HG02588 (cell line): ENCODE data around the gene NUDC.
"Not testable (repeated sequence)": the region's sequence is repeated elsewhere in the genome, so short reads cannot be mapped to it uniquely, and the experiment has no call there.

Source experiments
- ATAC-seq: cut with Tn5 transposase; IDR thresholded peaks from one replicate; pipeline ENCODE4 v1.9.1; 2021; ENCODE audit warnings: mild to moderate bottlenecking, moderate library complexity; ENCODE audit not compliant: unreplicated experiment

Gene NUDC

GRCh38 chr1:26910343-26911160, 11.0 kb upstream of the NUDC start:
- ATAC-seq: no peak

DNA sequence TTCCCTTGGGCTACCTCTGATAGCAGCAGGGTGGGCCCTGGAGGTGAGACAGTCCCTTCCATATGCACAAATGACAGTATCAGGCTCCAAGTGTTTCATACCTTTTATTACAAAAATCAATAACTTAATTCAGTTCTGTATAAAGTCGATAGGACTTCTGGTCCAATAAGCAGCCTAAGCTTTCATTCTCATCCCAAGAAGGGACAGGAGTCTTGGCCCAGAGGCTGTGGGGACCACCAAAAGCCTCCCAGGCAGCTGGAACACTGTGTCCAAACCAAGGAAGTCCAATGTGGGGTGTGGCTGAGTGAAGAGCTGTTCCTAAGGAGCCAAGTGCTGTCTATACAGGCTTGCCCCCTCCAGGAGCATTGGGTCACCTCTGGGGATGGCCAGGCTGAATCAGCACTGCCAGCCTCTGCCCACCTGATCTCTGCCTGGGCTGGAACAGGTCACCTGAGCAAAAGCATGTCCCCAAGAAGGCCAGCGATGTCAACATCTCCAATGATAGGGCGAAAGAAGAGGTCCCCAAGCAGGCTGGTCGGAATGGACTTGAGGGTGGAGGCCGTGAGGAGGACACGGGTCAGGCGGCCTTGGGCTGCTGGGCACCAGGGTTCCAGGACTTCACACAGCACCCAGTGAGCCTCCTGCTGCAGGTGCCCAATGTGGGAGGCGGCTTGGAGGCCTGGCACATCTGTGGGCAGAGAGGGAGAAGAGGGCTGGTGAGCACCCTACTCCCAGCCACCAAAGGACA, 10.0 kb upstream of the NUDC start:
- no peak for ATAC-seq

GRCh38 chr1:26912147-26912490, 9.4 kb upstream of the NUDC start:
- no peak for ATAC-seq

DNA sequence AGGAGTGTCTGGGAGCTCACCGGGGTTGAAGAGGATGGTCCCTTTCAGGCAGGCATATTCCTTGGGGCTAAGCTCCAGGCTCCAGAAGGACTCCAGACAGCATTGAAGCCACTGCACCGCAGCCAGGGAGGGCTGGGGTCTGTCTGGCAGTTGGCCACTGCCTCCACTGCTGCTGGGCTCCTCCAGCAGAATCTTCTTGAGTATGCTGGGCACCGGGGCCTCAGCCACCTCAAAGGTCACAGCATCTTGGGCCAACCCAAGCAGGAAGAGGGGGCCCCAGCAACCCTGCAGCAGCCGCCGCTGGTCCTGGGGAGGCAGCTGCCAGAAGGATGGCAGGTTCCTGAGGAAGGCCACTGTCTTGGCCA, 8.2 kb upstream of the NUDC start:
- no peak for ATAC-seq

DNA sequence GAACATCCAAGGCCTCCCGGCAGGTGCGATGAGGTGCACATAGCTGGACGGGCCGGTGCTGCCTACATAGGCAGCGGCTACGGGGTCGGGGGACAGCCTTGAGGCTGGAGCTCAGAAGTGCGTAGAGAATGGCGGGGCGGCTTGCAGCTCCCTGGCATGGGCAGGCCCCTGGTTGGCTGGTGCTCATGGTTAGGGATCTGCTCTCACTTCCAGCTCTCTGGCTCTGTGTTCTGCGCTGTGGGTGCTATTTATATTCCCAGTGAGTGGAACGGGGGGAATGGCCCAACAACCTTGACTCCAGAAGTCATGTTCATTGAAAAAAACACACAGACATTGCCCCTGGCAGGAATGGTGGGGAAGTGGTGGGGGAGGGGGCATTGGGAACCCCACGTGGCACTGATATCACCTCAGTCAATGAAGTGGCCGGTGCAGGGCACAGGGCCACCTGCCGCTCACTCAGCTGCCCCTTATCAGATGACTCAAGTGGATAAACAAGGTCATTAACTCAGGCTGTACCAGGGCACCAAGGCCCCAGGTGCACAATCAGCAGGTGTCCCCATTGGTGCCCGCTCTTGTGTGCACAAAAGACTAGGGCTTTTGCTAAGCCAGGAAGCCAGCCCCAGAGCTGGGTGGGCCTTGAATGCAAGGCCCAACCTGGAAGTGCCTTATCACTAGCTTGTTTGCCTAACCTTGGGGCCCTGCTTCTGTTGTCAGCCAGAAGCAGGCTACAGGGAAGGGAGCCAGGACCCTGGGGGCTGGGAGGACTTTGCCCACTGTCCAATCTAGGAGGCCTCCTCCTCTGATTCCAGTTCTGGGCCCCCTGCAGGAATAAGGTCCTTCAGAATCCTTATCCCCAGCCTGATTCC, 7.6 kb upstream of the NUDC start, which contains the start of gene NR0B2:
NR0B2 (minus strand) TSS at position 222 of the 866 bp plus-strand sequence; CDS start at position 187, 35 bp downstream.
- no peak for ATAC-seq

- ATAC-seq: no peak
Observed at GRCh38 chr1:26915204-26915842, 6.2 kb upstream of the NUDC start.

GRCh38 chr1:26921126-26921539, 410 bp upstream of the NUDC start:
- peak; percentile 12 for ATAC-seq

GRCh38 chr1:26922431-26922729, 837 bp downstream of the NUDC start:
- ATAC-seq: no peak

- no peak for ATAC-seq
Observed at GRCh38 chr1:26922901-26923300, 1.4 kb downstream of the NUDC start.

GRCh38 chr1:26923711-26924110, 2.2 kb downstream of the NUDC start:
- ATAC-seq: no peak

DNA sequence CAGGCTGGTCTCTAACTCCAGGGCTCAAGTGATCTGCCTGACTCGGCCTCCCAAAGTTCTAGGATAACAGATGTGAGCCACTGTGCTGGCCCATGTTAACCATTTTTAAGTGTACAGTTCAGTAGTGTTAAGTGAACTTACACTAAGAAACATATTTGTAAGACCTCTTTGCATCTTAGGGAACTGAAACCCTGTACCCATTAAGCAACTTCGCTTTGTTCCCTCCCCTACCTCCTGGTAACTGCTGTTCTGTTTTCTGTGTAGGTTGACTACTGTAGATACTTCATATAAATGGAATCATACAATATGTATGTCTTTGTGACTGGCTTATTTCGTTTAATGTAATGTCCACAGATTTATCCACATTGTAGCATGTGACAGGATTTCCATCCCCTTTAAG, 11.0 kb downstream of the NUDC start:
- ATAC-seq: no peak

- no peak for ATAC-seq
Observed at GRCh38 chr1:26936823-26937222, 15.3 kb downstream of the NUDC start.

GRCh38 chr1:26938004-26938658, 16.6 kb downstream of the NUDC start:
- no peak for ATAC-seq

DNA sequence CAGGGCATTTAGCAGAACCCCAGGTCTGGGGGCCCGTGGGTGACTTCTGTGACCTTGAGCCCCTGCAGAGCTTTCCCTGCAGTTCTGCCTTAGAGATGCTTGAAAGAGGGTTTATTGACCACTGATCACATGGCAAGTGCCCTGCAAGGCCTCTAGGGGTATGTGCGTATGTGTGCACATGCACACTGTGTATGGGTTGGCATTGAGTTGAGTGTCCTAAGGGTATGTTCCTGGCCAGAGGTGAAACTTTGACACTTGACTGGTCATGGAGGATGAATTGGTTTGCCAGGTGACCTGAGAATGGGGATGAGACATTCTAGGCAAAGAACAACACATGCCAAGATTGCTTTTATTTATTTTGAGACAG, 17.1 kb downstream of the NUDC start:
- ATAC-seq: no peak

GRCh38 chr1:26941311-26941710, 19.8 kb downstream of the NUDC start:
- no peak for ATAC-seq

DNA sequence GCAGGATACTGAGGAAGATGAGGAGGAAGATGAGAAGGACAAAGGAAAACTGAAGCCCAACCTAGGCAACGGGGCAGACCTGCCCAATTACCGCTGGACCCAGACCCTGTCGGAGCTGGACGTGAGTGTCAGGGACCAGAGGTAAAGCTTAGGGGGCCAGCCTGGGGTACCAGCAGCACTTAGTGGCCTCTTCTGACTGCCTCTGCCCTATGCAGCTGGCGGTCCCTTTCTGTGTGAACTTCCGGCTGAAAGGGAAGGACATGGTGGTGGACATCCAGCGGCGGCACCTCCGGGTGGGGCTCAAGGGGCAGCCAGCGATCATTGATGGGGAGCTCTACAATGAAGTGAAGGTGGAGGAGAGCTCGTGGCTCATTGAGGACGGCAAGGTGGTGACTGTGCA, 21.1 kb downstream of the NUDC start:
- no peak for ATAC-seq

GRCh38 chr1:26945138-26945537, 23.6 kb downstream of the NUDC start:
- ATAC-seq: no peak

- no peak for ATAC-seq
Observed at GRCh38 chr1:26945728-26946127, 24.2 kb downstream of the NUDC start.

- no peak for ATAC-seq
Observed at GRCh38 chr1:26946270-26946669, 24.7 kb downstream of the NUDC start.

DNA sequence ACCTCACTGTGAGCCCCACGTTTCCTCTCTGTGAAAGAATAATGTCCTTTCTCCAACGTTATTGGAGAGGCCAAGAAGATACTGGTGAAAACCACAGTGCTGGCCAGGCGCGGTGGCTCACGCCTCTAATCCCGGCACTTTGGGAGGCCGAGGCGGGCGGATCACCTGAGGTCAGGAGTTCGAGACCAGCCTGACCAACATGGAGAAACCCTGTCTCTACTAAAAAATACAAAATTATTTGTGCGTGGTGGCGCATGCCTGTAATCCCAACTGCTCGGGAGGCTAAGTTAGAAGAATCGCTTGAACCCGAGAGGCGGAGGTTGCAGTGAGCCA, 27.1 kb downstream of the NUDC start:
- not testable (repeated sequence) for ATAC-seq
